ENCODE data around the gene CYP4F12. TPM values are rescaled to one million over a fixed set of nuclear protein-coding genes. Genes with fewer than 3 reads are reported as not detected.

CYP4F12 gene
- total and polyA plus RNA-seq, 11 donors: 1.1 to 8.9 (median 3.1) TPM

DNA sequence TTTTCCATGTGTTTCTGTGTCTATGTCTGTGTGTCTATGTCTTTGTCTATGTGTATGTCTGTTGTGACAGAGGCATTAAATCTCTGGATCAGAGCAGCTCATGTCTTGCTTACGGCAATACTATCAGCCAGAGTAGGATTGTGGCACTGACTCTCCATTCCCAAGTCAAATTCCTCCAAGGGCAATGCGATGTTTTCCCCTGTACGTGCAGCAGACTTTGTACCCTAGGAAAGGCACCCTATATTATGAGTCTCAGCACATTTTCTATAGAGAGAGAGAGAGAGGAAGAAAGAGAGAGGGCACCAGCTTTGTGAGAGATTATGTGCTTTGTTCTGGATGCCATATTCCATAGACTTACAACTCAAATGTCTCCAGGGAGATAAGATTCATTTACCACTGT lies 21.1 kb upstream of the CYP4F12 start:
- Histone ChIP-seq H3K4me1 (no peaks in the 10 kb centered on the region), H3K27ac (no peak overlapping the region), H3K4me3 (no peak overlapping the region), H3K9me3 (peaks cover 0 to 7% (median 0%) of the 10 kb centered on the region in 12 donors), H3K36me3 (no peaks in the 10 kb centered on the region), H3K27me3 (peaks cover 0 to 13% (median 0%) of the 10 kb centered on the region in 9 donors)
- DNase-seq (no peak), ATAC-seq (no peak)
- 56 to 81% (median 78%) methylated on average over 3 of the region's 3 CpGs for WGBS, 4 donors
- TF ChIP-seq POLR2A (IDR thresholded peaks at IDR 0.05): no peak
- TF ChIP-seq, protein P1, sequence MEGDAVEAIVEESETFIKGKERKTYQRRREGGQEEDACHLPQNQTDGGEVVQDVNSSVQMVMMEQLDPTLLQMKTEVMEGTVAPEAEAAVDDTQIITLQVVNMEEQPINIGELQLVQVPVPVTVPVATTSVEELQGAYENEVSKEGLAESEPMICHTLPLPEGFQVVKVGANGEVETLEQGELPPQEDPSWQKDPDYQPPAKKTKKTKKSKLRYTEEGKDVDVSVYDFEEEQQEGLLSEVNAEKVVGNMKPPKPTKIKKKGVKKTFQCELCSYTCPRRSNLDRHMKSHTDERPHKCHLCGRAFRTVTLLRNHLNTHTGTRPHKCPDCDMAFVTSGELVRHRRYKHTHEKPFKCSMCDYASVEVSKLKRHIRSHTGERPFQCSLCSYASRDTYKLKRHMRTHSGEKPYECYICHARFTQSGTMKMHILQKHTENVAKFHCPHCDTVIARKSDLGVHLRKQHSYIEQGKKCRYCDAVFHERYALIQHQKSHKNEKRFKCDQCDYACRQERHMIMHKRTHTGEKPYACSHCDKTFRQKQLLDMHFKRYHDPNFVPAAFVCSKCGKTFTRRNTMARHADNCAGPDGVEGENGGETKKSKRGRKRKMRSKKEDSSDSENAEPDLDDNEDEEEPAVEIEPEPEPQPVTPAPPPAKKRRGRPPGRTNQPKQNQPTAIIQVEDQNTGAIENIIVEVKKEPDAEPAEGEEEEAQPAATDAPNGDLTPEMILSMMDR (IDR thresholded peaks at IDR 0.05): no peak
- intact Hi-C loops (cut with DNase I): no loop called here

DNA sequence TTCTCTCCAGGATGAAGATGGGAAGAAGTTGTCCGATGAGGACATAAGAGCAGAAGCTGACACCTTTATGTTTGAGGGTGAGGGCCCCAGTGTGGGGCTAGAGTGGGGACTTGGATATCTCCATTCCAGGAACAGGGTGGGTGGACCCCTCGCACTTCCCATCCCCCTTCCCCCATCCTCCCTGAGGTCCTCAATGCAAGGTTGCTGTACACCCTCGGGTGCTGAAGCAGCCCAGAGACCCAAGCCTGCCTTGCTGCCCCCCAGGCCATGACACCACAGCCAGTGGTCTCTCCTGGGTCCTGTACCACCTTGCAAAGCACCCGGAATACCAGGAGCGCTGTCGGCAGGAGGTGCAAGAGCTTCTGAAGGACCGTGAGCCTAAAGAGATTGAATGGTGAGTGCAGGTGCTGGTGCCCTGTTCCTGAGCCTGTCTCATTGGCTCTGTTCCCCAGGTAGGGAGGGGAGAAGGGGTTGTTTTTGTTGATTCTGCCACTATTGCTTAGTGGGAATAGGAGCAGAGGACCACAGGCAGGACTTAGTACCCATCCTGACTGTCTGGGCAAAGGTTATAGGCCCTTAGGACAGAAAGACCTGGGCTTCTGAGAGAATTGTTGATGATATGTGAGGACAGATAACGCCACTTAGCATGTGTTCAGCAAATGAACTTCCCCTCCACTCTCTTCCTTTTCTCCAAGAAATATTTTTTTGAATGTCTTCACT lies 20.2 kb upstream of the CYP4F12 start:
- H3K4me3 ChIP-seq: no peak overlapping the region
- no peak overlapping the region for H3K27ac ChIP-seq
- 58 to 78% (median 73%) methylated on average over 7 to 8 of the region's 8 CpGs for WGBS, 4 donors
- no peaks in the 10 kb centered on the region for H3K4me1 ChIP-seq
- ATAC-seq: no peak
- TF ChIP-seq, protein P1 (IDR thresholded peaks at IDR 0.05): no peak
- TF ChIP-seq POLR2A (IDR thresholded peaks at IDR 0.05): no peak
- peaks cover 0 to 16% (median 0%) of the 10 kb centered on the region in 9 donors for H3K27me3 ChIP-seq
- DNase-seq: no peak
- intact Hi-C loops (cut with DNase I): no loop called here
- no peaks in the 10 kb centered on the region for H3K36me3 ChIP-seq
- peaks cover 0 to 7% (median 0%) of the 10 kb centered on the region in 12 donors for H3K9me3 ChIP-seq

DNA sequence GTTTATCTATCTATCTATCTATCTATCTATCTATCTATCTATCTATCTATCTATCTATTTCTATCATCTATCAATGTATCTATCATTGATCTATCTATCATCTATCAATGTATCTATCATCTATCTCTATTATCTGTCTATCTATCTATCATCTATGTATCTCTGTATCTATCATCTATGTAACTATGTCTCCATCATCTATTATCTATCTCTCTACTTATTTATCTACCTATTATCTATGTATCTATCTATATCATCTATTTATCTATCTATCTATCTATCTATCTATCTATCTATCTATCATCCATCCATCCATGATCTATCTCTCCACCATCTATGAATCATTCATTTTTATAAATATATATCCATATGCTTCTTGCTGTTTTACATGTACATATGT lies 16.4 kb upstream of the CYP4F12 start:
- Histone ChIP-seq H3K9me3 (no peaks in the 10 kb centered on the region), H3K4me1 (no peaks in the 10 kb centered on the region), H3K27me3 (peaks cover 0 to 22% (median 4%) of the 10 kb centered on the region in 9 donors), H3K27ac (no peak overlapping the region), H3K4me3 (no peak overlapping the region), H3K36me3 (no peaks in the 10 kb centered on the region)
- TF ChIP-seq, protein P1 (IDR thresholded peaks at IDR 0.05): no peak
- no peak for TF ChIP-seq POLR2A (IDR thresholded peaks at IDR 0.05)
- DNase-seq (no peak), ATAC-seq (no peak)
- intact Hi-C loops (cut with DNase I): no loop called here

DNA sequence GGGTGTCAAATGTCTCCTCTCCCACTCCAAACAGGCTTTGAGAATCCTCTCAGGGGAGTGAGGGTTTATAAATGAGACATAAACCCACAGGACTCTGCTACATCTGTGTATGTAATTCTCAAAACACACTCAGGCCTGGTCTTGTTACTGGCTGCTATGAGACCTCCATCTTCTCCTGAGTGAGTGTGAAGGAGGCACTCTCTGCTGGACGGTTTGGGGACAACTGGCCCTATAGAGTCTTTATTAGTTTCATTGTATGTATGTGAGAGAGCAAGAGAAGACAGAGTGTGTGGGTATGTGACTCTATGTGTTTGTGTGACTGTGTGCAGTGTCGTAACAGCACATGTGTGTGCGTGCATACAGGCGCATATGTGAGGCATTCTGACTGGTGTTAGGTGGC lies 9.6 kb upstream of the CYP4F12 start:
- intact Hi-C loops (cut with DNase I): no loop called here
- 74 to 78% (median 76%) methylated on average over 4 of the region's 4 CpGs for WGBS, 4 donors
- H3K9me3 ChIP-seq: peaks cover 0 to 2% (median 0%) of the 10 kb centered on the region in 12 donors
- no peak for DNase-seq
- H3K27me3 ChIP-seq: peaks cover 0 to 8% (median 3%) of the 10 kb centered on the region in 9 donors
- TF ChIP-seq, protein P1 (IDR thresholded peaks at IDR 0.05): no peak
- TF ChIP-seq POLR2A (IDR thresholded peaks at IDR 0.05): no peak
- no peak overlapping the region for H3K27ac ChIP-seq
- H3K4me1 ChIP-seq: no peaks in the 10 kb centered on the region
- H3K4me3 ChIP-seq: no peak overlapping the region
- H3K36me3 ChIP-seq: no peaks in the 10 kb centered on the region
- ATAC-seq: no peak
